Ishikawa (cell line): ENCODE data around the gene RNU1-1.
A peak's percentile ranks its signal among the peaks of the same experiment; 100 is the strongest.
"Not testable (repeated sequence)": the region's sequence is repeated elsewhere in the genome, so short reads cannot be mapped to it uniquely, and the experiment has no call there.

Experiments
- CEBPB ChIP-seq: IDR thresholded peaks from 2 replicates; pipeline ENCODE4 v1.6.1; 2012
- CREB1 ChIP-seq: IDR thresholded peaks from 2 replicates; pipeline ENCODE4 v1.6.1; 2012; ENCODE audit warnings: low read depth
- EGR1 ChIP-seq: IDR thresholded peaks from 2 replicates; pipeline ENCODE4 v1.6.1; 2012
- EP300 ChIP-seq: IDR thresholded peaks from 2 replicates; pipeline ENCODE4 v1.6.1; 2012; ENCODE audit warnings: borderline replicate concordance
- FOXM1 ChIP-seq: IDR thresholded peaks from 2 replicates; pipeline ENCODE4 v1.6.1; 2012; ENCODE audit warnings: low read depth, borderline replicate concordance
- NFIC ChIP-seq: IDR thresholded peaks from 2 replicates; pipeline ENCODE4 v1.6.1; 2012
- RAD21 ChIP-seq: IDR thresholded peaks from 2 replicates; pipeline ENCODE4 v1.6.1; 2012; ENCODE audit warnings: low read depth
- REST ChIP-seq: IDR thresholded peaks from 2 replicates; pipeline ENCODE4 v1.6.1; 2012; ENCODE audit warnings: low read depth, mild to moderate bottlenecking
- TAF1 ChIP-seq: IDR thresholded peaks from 2 replicates; pipeline ENCODE4 v1.6.1; 2012; ENCODE audit warnings: low read depth, mild to moderate bottlenecking
- TCF12 ChIP-seq: IDR thresholded peaks from 2 replicates; pipeline ENCODE4 v1.6.1; 2012; ENCODE audit warnings: low read depth
- YY1 ChIP-seq: IDR thresholded peaks from 2 replicates; pipeline ENCODE4 v1.6.1; 2012; ENCODE audit warnings: low read depth
- ZBTB7A ChIP-seq: IDR thresholded peaks from 2 replicates; pipeline ENCODE4 v1.6.1; 2012; ENCODE audit warnings: low read depth
- TF ChIP-seq, protein P1 (sequence below): IDR thresholded peaks from 2 replicates; pipeline ENCODE4 v1.6.1; 2012
- TF ChIP-seq, protein P2 (sequence below): IDR thresholded peaks from 2 replicates; pipeline ENCODE4 v1.6.1; 2012

The RNU1-1 gene

DNA sequence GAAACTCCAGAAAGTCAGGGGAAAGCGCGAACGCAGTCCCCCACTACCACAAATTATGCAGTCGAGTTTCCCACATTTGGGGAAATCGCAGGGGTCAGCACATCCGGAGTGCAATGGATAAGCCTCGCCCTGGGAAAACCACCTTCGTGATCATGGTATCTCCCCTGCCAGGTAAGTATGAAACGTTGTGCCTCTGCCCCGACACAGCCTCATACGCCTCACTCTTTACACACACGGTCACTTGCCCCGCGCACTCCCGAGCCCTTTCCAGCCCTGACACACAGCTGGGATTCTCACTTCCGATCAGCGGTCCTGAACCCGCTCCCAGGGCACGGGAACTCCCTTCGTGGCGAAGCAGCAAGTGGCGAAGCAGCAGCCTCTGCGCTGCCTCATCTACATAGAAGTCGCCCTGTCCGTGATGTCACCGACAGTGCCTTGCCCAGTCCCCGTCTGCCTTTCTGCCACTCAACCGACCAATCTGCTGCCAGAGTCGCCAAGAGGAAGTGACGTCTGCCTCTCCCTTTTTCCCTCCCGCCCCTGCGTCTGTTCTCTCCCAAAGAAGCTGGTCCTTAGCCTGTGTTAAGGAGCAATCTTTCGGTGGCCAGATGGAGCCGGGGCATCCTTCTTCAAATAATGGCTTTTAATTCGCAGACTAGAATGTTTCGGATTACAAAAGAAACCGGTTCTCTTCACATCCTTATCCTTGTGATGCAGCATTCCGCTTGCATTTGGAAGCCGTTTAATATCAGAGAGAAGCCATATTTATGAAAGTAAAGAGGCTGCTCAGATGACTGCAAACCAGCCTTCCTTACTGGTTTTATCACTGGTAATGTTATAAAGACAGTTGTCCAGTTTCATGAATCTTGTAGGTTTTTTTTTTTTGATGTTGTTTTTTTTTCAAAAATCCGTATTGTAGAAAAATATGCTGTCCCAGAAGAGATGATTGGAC lies at the start of gene RNU1-1:
TSS of gene RNU1-1 (minus strand) at position 179 of the 949 bp plus-strand sequence.
- not testable (repeated sequence) for TF ChIP-seq CEBPB, NFIC, EGR1

- TF ChIP-seq ZBTB7A (no peak), CREB1 (no peak), CEBPB (no peak), TCF12 (no peak), YY1 (no peak), RAD21 (no peak), REST (no peak), NFIC (no peak), EP300 (no peak), TAF1 (no peak), EGR1 (no peak), FOXM1 (no peak)
- TF ChIP-seq, protein P1, sequence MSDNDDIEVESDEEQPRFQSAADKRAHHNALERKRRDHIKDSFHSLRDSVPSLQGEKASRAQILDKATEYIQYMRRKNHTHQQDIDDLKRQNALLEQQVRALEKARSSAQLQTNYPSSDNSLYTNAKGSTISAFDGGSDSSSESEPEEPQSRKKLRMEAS, result no peak
- TF ChIP-seq, protein P2, sequence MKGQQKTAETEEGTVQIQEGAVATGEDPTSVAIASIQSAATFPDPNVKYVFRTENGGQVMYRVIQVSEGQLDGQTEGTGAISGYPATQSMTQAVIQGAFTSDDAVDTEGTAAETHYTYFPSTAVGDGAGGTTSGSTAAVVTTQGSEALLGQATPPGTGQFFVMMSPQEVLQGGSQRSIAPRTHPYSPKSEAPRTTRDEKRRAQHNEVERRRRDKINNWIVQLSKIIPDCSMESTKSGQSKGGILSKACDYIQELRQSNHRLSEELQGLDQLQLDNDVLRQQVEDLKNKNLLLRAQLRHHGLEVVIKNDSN, result no peak
These were observed 7.2 kb upstream of the RNU1-1 start for GRCh38 chr1:16521288-16521583.

GRCh38 chr1:16513412-16514106 lies 526 bp downstream of the RNU1-1 start:
- TF ChIP-seq, protein P1, result peak; percentile 44
- peak; percentile 31; the same call in 1 of the 2 replicates for TF ChIP-seq YY1
- TF ChIP-seq NFIC, result 0 out of 2 replicates have a peak, but pooled peaks have one; percentile 8

DNA sequence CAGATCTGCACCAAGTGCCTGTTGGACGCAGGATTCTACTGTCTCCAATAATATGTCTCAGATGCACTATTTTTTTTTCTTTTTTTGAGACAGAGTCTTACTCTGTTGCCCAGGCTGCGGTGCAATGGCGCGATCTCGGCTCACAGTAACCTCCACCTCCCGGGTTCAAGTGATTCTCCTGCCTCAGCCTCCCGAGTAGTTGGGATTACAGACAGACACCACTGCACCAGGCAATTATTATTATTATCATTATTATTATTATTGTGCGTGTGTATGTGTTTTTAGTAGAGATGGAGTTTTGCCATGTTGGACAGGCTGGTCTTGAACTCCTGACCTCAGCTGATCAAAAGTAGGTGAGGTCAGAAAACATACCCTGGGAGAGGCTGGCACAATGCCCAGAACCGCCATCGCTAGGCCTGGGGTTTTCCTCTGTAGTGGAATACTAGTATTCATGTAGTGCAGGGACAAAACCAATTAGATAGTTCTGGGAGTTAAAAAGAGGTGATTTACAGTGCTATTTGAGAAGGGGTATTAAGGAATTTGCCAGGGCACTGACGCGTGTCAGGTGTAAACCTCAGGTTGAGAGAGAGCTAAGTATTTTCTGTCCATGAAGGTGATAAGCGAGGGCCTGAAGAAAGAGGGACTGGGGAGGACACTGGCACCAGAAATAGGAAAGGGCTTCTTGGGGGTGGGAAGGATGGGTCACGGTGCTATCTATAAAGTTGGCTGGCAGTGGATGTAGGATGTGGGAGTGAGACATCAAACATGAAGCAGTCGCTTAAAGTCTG lies 1.3 kb downstream of the RNU1-1 start:
- peak; percentile 63 for TF ChIP-seq NFIC

- TF ChIP-seq EP300 (no peak), NFIC (no peak)
These were observed 10.6 kb downstream of the RNU1-1 start for GRCh38 chr1:16503494-16503893.

DNA sequence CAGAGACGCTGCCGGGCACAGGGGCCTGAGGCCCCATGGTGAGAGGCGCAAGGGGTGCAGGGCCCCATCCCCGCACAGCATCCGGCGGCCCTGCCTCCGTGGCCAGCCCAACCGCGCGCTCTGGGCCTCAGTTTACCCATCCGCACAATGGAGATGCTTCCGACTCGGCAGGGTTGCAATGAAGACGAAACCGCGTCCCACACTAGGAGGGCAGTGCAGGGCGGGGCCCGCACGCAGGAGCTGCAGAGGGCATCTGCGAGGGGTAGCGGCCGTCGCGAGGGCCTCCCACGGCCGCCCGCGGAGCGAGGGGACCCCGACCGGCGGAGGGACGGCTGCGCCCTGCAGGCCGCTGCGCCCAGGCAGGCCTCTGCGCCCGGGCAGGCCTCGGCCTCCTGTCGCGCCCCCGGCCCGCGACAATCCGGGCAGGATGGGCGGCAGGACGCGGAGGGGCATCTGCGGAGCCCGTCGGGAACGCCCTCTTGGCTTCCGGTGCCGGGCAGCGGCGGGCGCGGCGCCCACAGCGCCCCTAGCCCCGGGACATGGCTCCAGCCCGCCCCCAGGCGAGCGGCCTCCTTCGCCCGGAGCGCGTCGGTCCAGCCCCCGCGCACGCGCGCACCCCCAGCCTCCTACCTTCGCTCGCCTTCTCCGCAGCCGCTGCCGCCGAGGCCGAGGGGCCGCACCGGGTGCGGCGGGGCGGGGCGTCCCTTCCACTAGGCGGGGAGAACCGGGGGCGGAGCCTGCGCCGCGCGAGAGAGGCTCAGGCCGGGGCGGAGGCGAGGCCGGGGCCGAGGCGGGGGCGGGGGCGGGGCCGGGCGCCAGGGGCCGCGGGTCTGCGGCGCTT lies 15.3 kb downstream of the RNU1-1 start:
- TF ChIP-seq CREB1, result no peak
- TF ChIP-seq, protein P1, result peak; percentile 7; the same call in 1 of the 2 replicates
- no peak for TF ChIP-seq NFIC

- TF ChIP-seq RAD21, result 0 out of 2 replicates have a peak, but pooled peaks have one; percentile 15
These were observed 16.6 kb downstream of the RNU1-1 start for GRCh38 chr1:16497474-16497904.
